ENCODE results near the gene NOP10.
A peak's percentile ranks its signal among the peaks of the same experiment; 100 is the strongest.

Gene NOP10

DNA sequence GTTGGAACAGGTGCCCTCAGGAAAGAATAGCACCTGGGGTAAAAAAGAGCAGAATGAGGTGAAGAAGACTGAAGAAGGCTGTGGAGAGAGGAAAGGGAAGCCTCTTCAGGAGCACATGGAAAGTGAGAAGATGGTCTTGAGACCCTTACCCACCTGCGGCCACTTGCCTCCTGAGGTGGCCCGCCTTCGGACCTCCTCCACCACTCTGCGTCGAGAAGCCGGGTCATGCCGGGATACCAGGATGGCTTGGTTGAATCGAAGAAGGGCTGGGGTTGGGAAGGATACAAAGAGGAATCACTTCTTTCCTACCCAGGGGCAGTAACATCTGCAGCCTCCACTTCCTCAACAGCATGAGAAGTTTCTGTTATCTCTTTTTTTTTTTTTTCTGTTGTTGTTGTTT is 21.1 kb upstream of the NOP10 start:
- no peak for TF ChIP-seq CTCF (IDR thresholded peaks at IDR 0.05; ENCODE audit: low read depth, low read length, missing control alignments)
- DNase-seq (ENCODE audit: extremely low read depth, low read depth): no peak
- H3K4me3 ChIP-seq (replicated peaks; ENCODE audit: low read depth, low read length): no peak overlapping the region

DNA sequence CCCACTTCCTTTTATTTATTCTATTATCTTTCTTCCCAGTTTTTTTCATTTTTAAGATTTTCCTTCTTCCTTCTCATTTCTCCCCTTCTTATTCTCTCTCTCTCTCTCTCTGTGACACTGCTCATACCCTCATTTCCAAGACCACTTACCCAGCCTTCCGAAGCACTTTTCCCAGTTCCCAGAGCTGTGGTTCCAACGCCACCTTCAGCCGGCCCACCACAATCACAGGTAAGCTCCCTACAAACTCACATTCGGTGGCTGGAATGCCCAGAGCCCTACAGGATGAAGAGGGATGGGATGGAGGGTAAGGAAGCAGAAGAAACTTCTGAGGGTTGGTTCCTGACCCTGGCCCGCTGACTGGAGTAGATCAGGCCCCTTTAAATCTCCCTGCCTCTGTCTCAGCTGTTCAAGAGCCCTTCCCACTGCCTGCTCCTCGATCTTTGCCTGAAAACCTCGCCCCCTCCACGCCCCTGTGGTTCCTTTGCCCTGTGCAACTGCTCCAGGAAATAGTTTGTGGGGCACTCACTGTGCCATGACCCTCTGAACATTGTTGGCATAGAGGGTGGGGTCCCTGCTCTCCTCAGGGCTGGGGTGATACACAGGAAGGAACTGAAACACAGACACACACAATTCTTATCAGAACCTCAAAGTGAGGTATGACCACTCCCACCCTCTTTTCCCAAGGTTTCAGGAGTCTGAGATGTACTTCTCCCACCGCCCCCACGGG is 19.3 kb upstream of the NOP10 start:
- DNase-seq (ENCODE audit: extremely low read depth, low read depth): no peak
- no peak for TF ChIP-seq CTCF (IDR thresholded peaks at IDR 0.05; ENCODE audit: low read depth, low read length, missing control alignments)
- H3K4me3 ChIP-seq (replicated peaks; ENCODE audit: low read depth, low read length): no peak overlapping the region

- no peak for DNase-seq (ENCODE audit: extremely low read depth, low read depth)
- no peak for TF ChIP-seq CTCF (IDR thresholded peaks at IDR 0.05; ENCODE audit: low read depth, low read length, missing control alignments)
- no peak overlapping the region for H3K4me3 ChIP-seq (replicated peaks; ENCODE audit: low read depth, low read length)
Measured at GRCh38 chr15:34361278-34361677, 18.3 kb upstream of the NOP10 start.

GRCh38 chr15:34360298-34360697 is 17.4 kb upstream of the NOP10 start:
- no peak overlapping the region for H3K4me3 ChIP-seq (replicated peaks; ENCODE audit: low read depth, low read length)
- DNase-seq (ENCODE audit: extremely low read depth, low read depth): no peak
- TF ChIP-seq CTCF (IDR thresholded peaks at IDR 0.05; ENCODE audit: low read depth, low read length, missing control alignments): no peak

DNA sequence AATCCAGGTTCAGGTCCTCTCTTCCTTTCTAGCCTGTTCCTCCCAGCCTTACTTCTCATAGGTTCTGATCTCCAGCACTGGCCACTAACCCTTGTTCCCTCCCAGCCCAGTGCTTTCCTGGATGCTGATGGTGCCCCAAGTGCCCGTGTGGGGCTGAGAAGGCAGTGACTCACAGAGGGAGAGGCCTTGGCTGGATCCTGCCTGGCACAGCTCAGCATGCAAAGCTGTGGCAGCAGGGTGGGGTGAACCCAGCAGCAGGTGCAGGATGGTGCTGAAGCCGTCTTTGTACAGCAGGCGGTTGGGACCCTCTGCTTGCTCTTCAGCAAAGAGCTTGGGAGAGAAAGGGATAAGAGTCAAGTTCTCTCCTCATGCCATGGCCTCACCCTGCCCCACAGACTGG is 16.5 kb upstream of the NOP10 start:
- no peak for DNase-seq (ENCODE audit: extremely low read depth, low read depth)
- no peak overlapping the region for H3K4me3 ChIP-seq (replicated peaks; ENCODE audit: low read depth, low read length)
- TF ChIP-seq CTCF (IDR thresholded peaks at IDR 0.05; ENCODE audit: low read depth, low read length, missing control alignments): no peak

- no peak overlapping the region for H3K4me3 ChIP-seq (replicated peaks; ENCODE audit: low read depth, low read length)
- DNase-seq (ENCODE audit: extremely low read depth, low read depth): no peak
- TF ChIP-seq CTCF (IDR thresholded peaks at IDR 0.05; ENCODE audit: low read depth, low read length, missing control alignments): no peak
Measured at GRCh38 chr15:34358948-34359347, 16.0 kb upstream of the NOP10 start.

- peak; percentile 17 for TF ChIP-seq CTCF (IDR thresholded peaks at IDR 0.05; ENCODE audit: low read depth, low read length, missing control alignments)
- no peak for DNase-seq (ENCODE audit: extremely low read depth, low read depth)
- no peak overlapping the region for H3K4me3 ChIP-seq (replicated peaks; ENCODE audit: low read depth, low read length)
Measured at GRCh38 chr15:34358367-34358766, 15.4 kb upstream of the NOP10 start.

All from HFF-Myc (cell line).